Choroid plexus epithelial cell (primary cell): ENCODE measurements around the gene RWDD2A.
A peak's percentile ranks its signal among the peaks of the same experiment; 100 is the strongest.

Source experiments
- DNase-seq: peaks from one replicate; pipeline ENCODE4 v3.0.0-alpha.2; 2010; ENCODE audit warnings: low read depth
- H3K4me3 ChIP-seq: 2 replicates; pipeline ENCODE4 v1.5.1; 2011; ENCODE audit warnings: low read depth, mild to moderate bottlenecking, control low read depth, low read length, moderate library complexity
- TF ChIP-seq, protein P1 (sequence below): conservative IDR thresholded peaks from 2 replicates; pipeline ENCODE4 v1.5.1; 2011; ENCODE audit warnings: low read depth, mild to moderate bottlenecking, control low read depth, inconsistent platforms, low read length, moderate library complexity

The RWDD2A gene

DNA sequence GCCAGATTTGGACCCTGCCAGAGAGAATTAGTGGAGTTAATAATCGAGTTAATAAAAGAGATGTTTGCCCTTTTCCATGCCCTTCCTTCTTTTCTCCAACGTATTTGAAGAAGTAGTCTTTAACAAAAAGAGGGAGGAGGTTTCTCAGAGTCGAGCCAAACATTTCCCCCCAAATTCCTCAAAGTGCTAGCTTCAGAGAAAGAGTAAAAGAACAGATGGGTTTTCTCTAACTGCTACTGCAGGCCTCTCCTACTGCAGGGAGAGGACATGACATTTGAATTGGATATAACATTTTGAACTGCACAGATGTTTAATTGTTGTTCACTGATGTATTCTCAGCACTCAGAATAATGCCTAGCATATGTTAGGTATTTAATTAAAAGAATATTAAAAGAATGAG is 25.5 kb downstream of the RWDD2A start:
- H3K4me3 ChIP-seq, result no peak overlapping the region
- DNase-seq, result no peak
- TF ChIP-seq, protein P1, sequence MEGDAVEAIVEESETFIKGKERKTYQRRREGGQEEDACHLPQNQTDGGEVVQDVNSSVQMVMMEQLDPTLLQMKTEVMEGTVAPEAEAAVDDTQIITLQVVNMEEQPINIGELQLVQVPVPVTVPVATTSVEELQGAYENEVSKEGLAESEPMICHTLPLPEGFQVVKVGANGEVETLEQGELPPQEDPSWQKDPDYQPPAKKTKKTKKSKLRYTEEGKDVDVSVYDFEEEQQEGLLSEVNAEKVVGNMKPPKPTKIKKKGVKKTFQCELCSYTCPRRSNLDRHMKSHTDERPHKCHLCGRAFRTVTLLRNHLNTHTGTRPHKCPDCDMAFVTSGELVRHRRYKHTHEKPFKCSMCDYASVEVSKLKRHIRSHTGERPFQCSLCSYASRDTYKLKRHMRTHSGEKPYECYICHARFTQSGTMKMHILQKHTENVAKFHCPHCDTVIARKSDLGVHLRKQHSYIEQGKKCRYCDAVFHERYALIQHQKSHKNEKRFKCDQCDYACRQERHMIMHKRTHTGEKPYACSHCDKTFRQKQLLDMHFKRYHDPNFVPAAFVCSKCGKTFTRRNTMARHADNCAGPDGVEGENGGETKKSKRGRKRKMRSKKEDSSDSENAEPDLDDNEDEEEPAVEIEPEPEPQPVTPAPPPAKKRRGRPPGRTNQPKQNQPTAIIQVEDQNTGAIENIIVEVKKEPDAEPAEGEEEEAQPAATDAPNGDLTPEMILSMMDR, result no peak

DNA sequence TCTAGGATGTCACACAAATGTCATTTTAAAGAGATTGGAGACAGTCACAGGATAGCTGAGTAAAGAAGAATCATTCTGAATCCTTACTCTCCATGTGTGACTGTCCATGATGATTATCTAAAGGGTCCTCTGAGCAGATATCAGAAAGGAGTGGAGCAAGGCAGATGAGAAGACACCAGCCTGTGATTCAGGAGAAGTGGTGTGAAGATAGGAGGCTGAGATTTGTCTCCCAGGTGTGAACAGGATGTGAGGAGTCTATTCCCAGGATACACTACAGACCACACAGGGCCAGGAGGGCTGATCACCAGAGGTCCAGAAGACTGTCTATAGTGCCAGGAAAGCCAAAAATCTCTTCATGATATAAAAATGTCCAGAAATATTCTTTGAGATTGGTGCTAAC is 27.0 kb downstream of the RWDD2A start:
- TF ChIP-seq, protein P1, result no peak
- DNase-seq, result no peak
- no peak overlapping the region for H3K4me3 ChIP-seq

DNA sequence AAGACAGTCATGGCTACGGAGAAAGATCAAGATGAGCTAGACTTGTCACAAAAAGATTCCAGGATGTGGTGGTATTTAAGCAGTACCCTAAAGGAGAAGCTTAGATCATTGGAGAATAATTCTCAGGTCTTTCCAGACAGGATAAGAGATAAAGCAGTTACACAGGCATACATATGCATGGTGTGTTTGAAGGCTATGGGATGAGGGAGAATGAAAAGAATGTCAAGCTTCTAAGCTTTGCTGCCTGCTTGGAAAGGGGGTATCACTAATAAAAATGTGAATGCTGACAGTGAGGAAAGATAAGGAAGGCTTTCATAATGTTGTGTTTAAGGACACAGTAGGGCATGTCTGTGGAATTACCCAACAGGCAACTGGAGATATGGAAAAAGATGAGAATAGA is 28.1 kb downstream of the RWDD2A start:
- no peak overlapping the region for H3K4me3 ChIP-seq
- DNase-seq, result peak; percentile 56
- TF ChIP-seq, protein P1, result no peak

DNA sequence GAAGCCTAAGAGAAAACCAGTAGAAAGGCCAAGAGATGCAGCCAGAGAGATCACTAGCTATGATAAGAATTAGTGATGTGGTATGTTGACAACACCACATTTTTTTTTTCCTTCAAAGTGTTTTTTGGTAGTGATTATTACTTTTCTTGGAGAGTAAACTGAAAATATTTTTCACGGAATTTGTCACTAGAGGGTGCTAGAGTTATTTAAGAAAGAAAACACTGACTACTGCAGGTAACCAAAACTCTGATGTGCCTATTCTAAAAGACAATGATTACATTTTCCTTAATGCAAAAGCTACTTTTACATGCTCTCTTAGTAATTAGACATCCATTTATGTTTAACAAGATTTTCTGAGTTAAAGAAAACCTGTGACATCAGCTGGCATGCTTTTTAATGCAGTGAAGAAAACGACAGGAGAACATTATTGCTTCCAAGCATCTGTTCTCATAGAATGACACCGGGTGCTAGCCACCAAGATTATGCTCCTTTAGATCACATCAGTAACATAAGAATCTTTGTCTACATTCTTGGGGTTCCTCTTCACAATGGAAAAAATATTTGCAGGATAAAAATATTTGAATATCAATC is 28.8 kb downstream of the RWDD2A start:
- DNase-seq, result peak; percentile 74
- H3K4me3 ChIP-seq, result no peak overlapping the region
- TF ChIP-seq, protein P1, result peak; percentile 49

DNA sequence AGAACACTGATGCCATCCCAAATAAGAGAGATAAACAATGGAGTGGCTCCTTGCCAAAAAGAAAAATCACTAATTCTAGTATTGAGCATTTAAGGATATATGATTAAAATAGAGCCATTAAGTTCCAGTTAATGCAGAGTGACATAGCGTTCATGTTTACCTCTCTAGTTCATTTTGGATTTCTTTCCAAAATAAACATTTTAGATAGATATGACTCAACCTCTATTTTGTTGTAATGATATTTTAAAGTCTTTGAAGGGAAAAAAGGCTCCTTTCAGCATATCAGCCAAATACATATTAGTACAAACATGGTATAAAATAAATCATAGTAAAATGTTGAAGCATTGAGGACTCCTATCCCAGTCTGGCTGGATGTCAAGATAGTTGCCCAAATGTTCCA is 33.4 kb downstream of the RWDD2A start:
- DNase-seq, result peak; percentile 26
- H3K4me3 ChIP-seq, result no peak overlapping the region
- TF ChIP-seq, protein P1, result no peak

DNA sequence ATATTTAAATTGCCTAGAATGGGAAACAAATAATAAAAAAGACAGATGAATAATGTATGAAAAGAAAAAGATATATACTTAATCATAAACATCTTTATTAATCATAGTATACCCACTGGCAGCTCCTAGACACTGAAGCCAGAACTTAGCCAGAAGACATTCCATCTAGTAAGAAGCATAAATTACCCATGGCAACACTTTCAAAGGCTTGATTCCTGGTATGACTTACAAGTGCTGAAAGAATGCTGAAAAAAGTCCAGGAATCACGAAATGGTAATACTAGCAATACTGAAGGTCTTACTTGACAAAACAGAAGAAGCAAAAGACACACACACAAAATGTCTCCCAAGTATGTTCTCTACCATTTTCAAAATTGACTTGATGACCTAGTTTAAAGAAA is 38.0 kb downstream of the RWDD2A start:
- DNase-seq, result peak; percentile 78
- TF ChIP-seq, protein P1, result no peak
- H3K4me3 ChIP-seq, result no peak overlapping the region

DNA sequence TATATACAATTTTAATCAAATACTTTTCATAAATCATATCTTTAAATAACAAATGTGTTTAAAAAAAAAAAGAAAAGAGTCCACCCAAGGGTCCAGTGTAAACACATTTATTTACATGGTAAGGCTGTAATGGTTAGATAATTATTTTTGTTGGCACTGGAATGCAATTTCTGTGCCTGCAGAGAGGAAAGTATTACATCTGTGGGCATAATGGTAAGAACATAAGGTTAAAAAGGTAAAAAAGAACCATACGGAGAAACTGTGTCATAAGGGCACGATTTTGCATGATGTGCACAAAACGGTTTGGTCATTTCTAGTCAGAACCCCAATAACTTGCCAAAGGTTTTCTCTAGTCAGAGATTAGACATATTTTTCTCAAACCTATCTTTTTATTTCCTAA is 54.3 kb downstream of the RWDD2A start:
- no peak overlapping the region for H3K4me3 ChIP-seq
- TF ChIP-seq, protein P1, result no peak
- DNase-seq, result peak; percentile 56
